ENCODE data around the gene MON1B.
A peak's percentile ranks its signal among the peaks of the same experiment; 100 is the strongest.

The MON1B gene

GRCh38 chr16:77193377-77193776 is 2.4 kb downstream of the MON1B start:
- no peak overlapping the region for H3K27ac Mint-ChIP-seq
- no peaks in the 10 kb centered on the region for H3K9me3 Mint-ChIP-seq
- peaks cover 20% of the 10 kb centered on the region for H3K4me1 Mint-ChIP-seq
- no peaks in the 10 kb centered on the region for H3K27me3 Mint-ChIP-seq (ENCODE audit: low read depth)
- TF ChIP-seq CTCF (IDR thresholded peaks at IDR 0.05; ENCODE audit: unreplicated experiment in 3 of 3): no peak
- peak overlapping the region; percentile 89 to 96 (median 96) for H3K4me3 Mint-ChIP-seq
- H3K36me3 Mint-ChIP-seq (ENCODE audit: low read depth): peaks cover 39% of the 10 kb centered on the region

GRCh38 chr16:77194295-77195231 is 3.6 kb downstream of the MON1B start:
- no peaks in the 10 kb centered on the region for H3K9me3 Mint-ChIP-seq
- peaks cover 44% of the 10 kb centered on the region for H3K36me3 Mint-ChIP-seq (ENCODE audit: low read depth)
- TF ChIP-seq CTCF (IDR thresholded peaks at IDR 0.05; ENCODE audit: unreplicated experiment in 3 of 3): no peak
- no peak overlapping the region for H3K27ac Mint-ChIP-seq
- peak overlapping the region; percentile 34 to 70 (median 69) for H3K4me3 Mint-ChIP-seq
- H3K4me1 Mint-ChIP-seq: peaks cover 20% of the 10 kb centered on the region
- H3K27me3 Mint-ChIP-seq (ENCODE audit: low read depth): no peaks in the 10 kb centered on the region

GRCh38 chr16:77195411-77195810 is 4.4 kb downstream of the MON1B start:
- TF ChIP-seq CTCF (IDR thresholded peaks at IDR 0.05; ENCODE audit: unreplicated experiment in 3 of 3): no peak
- H3K36me3 Mint-ChIP-seq (ENCODE audit: low read depth): peaks cover 44% of the 10 kb centered on the region
- no peaks in the 10 kb centered on the region for H3K27me3 Mint-ChIP-seq (ENCODE audit: low read depth)
- peaks cover 20% of the 10 kb centered on the region for H3K4me1 Mint-ChIP-seq
- H3K9me3 Mint-ChIP-seq: no peaks in the 10 kb centered on the region
- no peak overlapping the region for H3K27ac Mint-ChIP-seq
- peak overlapping the region in 1 of 3 experiments; percentile 54 for H3K4me3 Mint-ChIP-seq

DNA sequence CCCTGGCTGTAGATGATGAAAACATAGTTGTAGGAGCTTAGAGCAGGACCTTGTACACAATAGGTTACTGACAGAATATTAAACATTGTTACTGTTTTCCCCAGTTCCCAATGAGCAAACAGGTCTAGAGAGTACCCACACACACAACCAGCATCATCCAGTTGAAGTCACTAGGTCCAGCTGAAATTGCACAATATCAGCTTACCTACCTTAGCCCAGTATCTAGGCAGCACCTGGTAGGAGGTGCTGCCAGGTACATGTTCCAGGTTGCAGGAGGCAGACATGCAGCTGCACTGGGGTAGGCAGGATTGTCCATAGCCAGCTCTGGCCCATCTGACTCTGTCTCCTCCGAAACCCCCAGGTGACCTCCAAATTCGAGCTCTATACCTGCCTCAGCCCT is 6.8 kb downstream of the MON1B start:
- H3K27ac Mint-ChIP-seq: no peak overlapping the region
- no peak overlapping the region for H3K4me3 Mint-ChIP-seq
- TF ChIP-seq CTCF (IDR thresholded peaks at IDR 0.05; ENCODE audit: unreplicated experiment in 3 of 3): no peak
- H3K27me3 Mint-ChIP-seq (ENCODE audit: low read depth): peaks cover 3% of the 10 kb centered on the region
- no peaks in the 10 kb centered on the region for H3K9me3 Mint-ChIP-seq
- H3K36me3 Mint-ChIP-seq (ENCODE audit: low read depth): peaks cover 38% of the 10 kb centered on the region
- H3K4me1 Mint-ChIP-seq: no peaks in the 10 kb centered on the region

GRCh38 chr16:77199211-77199610 is 8.2 kb downstream of the MON1B start, which contains the start of gene SYCE1L:
SYCE1L (plus strand) TSS chr16:77199408; CDS start chr16:77199452, 44 bp downstream.
- H3K36me3 Mint-ChIP-seq (ENCODE audit: low read depth): peaks cover 32% of the 10 kb centered on the region
- H3K27ac Mint-ChIP-seq: no peak within 1 kb of the TSS
- H3K9me3 Mint-ChIP-seq: no peaks in the 10 kb centered on the region
- H3K4me3 Mint-ChIP-seq: no peak within 1 kb of the TSS
- no peaks in the 10 kb centered on the region for H3K4me1 Mint-ChIP-seq
- no peak for TF ChIP-seq CTCF (IDR thresholded peaks at IDR 0.05; ENCODE audit: unreplicated experiment in 3 of 3)
- H3K27me3 Mint-ChIP-seq (ENCODE audit: low read depth): peaks cover 3% of the 10 kb centered on the region
